ENCODE results near the gene PCNX3. TPM values are rescaled to one million over a fixed set of nuclear protein-coding genes. Genes with fewer than 3 reads are reported as not detected.

PCNX3 gene
- total RNA-seq, 2 donors from 2014 or later = 37.5 to 39.5 TPM

DNA sequence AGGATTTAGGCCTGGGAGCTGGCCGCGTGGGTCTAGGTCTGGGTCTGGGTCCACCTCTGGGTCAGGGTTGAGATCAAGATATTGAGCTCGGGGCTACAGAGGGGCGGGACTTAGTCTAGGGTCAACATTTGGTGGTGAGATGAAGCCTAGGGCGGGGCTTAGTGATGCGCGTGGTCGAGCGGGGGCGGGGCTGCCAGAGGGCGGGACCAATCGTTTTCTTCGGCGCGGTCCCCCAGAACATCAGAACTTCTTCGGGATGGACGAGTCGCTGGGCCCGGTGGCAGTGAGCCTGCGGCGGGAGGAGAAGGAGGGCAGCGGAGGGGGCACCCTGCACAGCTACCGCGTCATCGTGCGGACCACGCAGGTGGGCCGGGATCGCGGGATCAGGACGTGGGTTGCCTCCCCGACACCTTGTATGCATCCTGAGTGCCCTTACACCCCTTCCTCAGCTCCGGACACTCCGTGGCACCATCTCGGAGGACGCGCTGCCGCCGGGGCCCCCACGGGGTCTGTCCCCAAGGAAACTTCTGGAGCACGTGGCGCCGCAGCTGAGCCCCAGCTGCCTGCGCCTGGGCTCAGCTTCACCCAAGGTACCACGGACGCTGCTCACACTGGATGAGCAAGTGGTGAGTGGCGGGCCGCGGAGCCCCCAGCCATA lies 26.6 kb downstream of the PCNX3 start:
- no peaks in the 10 kb centered on the region for H3K27me3 ChIP-seq (replicated peaks; ENCODE audit: insufficient read depth)
- DNase-seq (ENCODE audit: low spot score) (no peak), ATAC-seq (ENCODE audit: insufficient number of reproducible peaks, low FRiP score, low read depth) (no peak)
- H3K9me3 ChIP-seq = no peaks in the 10 kb centered on the region
- H3K36me3 ChIP-seq = peaks cover 18% of the 10 kb centered on the region
- H3K4me1 ChIP-seq (ENCODE audit: control insufficient read depth in 1 of 2, low read depth in 2 of 2) = peaks cover 18 to 35% of the 10 kb centered on the region in 2 donors
- no peak overlapping the region for H3K27ac ChIP-seq
- TF ChIP-seq, protein P1, sequence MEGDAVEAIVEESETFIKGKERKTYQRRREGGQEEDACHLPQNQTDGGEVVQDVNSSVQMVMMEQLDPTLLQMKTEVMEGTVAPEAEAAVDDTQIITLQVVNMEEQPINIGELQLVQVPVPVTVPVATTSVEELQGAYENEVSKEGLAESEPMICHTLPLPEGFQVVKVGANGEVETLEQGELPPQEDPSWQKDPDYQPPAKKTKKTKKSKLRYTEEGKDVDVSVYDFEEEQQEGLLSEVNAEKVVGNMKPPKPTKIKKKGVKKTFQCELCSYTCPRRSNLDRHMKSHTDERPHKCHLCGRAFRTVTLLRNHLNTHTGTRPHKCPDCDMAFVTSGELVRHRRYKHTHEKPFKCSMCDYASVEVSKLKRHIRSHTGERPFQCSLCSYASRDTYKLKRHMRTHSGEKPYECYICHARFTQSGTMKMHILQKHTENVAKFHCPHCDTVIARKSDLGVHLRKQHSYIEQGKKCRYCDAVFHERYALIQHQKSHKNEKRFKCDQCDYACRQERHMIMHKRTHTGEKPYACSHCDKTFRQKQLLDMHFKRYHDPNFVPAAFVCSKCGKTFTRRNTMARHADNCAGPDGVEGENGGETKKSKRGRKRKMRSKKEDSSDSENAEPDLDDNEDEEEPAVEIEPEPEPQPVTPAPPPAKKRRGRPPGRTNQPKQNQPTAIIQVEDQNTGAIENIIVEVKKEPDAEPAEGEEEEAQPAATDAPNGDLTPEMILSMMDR (IDR thresholded peaks at IDR 0.05) = no peak
- H3K4me3 ChIP-seq = peak overlapping the region; percentile 37

DNA sequence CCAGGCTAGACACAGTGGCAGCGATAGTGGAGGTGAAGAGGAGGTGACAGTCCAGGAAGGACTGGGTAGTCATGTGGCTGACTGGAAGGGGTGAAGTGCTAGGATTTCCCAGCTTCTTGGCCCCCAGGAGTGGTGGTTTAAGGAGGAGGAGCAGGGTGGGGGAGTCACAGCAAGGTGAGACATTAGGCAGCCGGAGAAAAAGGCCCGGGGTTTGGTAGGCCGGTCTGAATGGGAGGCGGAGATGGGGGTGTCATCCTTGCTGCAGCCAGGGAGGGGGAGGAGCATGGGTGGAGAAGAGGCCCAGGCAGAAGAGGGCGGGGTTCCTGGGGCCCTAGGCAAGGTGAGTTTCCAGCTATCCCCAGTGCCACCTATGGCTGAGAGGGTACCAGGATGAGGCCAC lies 28.4 kb downstream of the PCNX3 start:
- Histone ChIP-seq H3K36me3 (peaks cover 18% of the 10 kb centered on the region), H3K9me3 (no peaks in the 10 kb centered on the region), H3K27ac (no peak overlapping the region), H3K27me3 (replicated peaks; ENCODE audit: insufficient read depth) (no peaks in the 10 kb centered on the region), H3K4me1 (ENCODE audit: control insufficient read depth in 1 of 2, low read depth in 2 of 2) (peaks cover 7 to 20% of the 10 kb centered on the region in 2 donors), H3K4me3 (no peak overlapping the region)
- TF ChIP-seq, protein P1 (IDR thresholded peaks at IDR 0.05) = no peak
- no peak for DNase-seq (ENCODE audit: low spot score)
- no peak for ATAC-seq (ENCODE audit: insufficient number of reproducible peaks, low FRiP score, low read depth)

DNA sequence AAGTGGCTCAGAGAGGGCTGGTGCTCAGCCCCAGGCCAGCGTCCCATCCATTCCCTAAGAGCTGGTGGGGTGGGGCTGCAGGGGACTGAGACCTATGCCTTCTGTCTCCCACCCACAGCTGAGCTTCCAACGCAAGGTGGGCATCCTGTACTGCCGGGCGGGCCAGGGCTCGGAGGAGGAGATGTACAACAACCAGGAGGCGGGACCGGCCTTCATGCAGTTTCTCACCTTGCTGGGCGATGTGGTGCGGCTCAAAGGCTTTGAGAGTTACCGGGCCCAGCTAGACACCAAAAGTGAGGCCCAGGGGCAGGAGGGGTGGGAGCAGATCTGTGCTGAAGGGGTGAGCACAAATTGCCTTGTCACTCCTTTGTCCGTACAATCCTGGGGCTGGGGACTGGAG lies 29.3 kb downstream of the PCNX3 start:
- DNase-seq (ENCODE audit: low spot score) (no peak), ATAC-seq (ENCODE audit: insufficient number of reproducible peaks, low FRiP score, low read depth) (no peak)
- Histone ChIP-seq H3K9me3 (no peaks in the 10 kb centered on the region), H3K27ac (no peak overlapping the region), H3K4me3 (no peak overlapping the region), H3K4me1 (ENCODE audit: control insufficient read depth in 1 of 2, low read depth in 2 of 2) (peaks cover 3 to 12% of the 10 kb centered on the region in 2 donors), H3K36me3 (peaks cover 27% of the 10 kb centered on the region), H3K27me3 (replicated peaks; ENCODE audit: insufficient read depth) (no peaks in the 10 kb centered on the region)
- TF ChIP-seq, protein P1 (IDR thresholded peaks at IDR 0.05) = no peak

DNA sequence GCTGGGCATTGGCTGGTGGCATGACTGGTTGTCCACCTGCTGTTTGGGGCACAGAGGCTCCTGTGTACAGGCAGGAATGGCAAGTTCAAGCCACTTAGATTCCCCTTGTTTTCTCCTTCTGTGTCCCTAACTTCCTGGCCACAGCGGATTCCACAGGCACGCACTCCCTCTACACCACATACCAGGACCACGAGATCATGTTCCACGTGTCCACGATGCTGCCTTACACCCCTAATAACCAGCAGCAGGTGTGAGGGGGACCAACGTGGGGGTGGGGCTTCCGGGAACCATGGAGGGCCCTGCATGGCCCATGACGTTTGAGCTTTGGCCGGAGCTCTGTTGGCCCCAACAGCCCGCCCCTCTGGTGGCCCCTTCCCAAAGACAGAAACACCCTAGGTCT lies 30.1 kb downstream of the PCNX3 start:
- Histone ChIP-seq H3K4me1 (ENCODE audit: control insufficient read depth in 1 of 2, low read depth in 2 of 2) (peaks cover 0 to 5% of the 10 kb centered on the region in 2 donors), H3K27me3 (replicated peaks; ENCODE audit: insufficient read depth) (no peaks in the 10 kb centered on the region), H3K9me3 (no peaks in the 10 kb centered on the region), H3K4me3 (no peak overlapping the region), H3K36me3 (peaks cover 34% of the 10 kb centered on the region), H3K27ac (peak overlapping the region in 1 of 2 donors; percentile 17)
- ATAC-seq (ENCODE audit: insufficient number of reproducible peaks, low FRiP score, low read depth) (no peak), DNase-seq (ENCODE audit: low spot score) (no peak)
- TF ChIP-seq, protein P1 (IDR thresholded peaks at IDR 0.05) = no peak

DNA sequence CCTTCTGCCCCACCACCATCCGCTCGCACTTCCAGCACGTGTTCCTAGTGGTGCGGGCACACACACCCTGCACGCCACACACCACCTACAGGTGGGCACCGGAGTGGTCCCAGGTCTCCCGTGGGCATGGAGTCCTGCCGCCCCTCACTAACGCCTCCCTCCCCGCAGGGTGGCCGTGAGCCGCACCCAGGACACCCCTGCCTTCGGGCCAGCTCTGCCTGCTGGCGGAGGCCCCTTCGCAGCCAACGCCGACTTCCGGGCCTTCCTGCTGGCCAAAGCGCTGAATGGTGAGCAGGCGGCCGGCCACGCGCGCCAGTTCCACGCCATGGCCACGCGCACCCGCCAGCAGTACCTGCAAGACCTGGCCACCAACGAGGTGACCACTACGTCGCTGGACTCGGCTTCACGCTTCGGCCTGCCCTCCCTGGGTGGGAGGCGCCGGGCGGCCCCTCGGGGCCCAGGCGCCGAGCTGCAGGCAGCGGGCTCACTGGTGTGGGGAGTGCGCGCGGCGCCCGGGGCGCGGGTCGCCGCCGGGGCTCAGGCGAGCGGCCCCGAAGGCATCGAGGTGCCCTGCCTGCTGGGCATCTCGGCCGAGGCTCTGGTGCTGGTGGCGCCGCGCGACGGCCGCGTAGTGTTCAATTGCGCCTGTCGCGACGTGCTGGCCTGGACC lies 30.8 kb downstream of the PCNX3 start:
- Histone ChIP-seq H3K27ac (no peak overlapping the region), H3K4me3 (no peak overlapping the region), H3K27me3 (replicated peaks; ENCODE audit: insufficient read depth) (no peaks in the 10 kb centered on the region), H3K4me1 (ENCODE audit: control insufficient read depth in 1 of 2, low read depth in 2 of 2) (peaks cover 0 to 4% of the 10 kb centered on the region in 2 donors), H3K9me3 (no peaks in the 10 kb centered on the region), H3K36me3 (peaks cover 34% of the 10 kb centered on the region)
- TF ChIP-seq, protein P1 (IDR thresholded peaks at IDR 0.05) = no peak
- DNase-seq (ENCODE audit: low spot score) = no peak
- no peak for ATAC-seq (ENCODE audit: insufficient number of reproducible peaks, low FRiP score, low read depth)

Measured in thoracic aorta (tissue), 2 donors.